Mammary epithelial cell (primary cell): Measurements from ENCODE around the gene TMA7B.

Experiments used
- CTCF ChIP-seq, 2 donors: IDR thresholded peaks in 1 of 2; conservative IDR thresholded peaks in 1 of 2; 2 replicates each; pipeline ENCODE4 v1.5.1; 2011 to 2012; ENCODE audit warnings: inconsistent platforms in 2 of 2, low read length in 2 of 2, mild to moderate bottlenecking in 2 of 2, control low read depth in 1 of 2, low read depth in 1 of 2; ENCODE audit not compliant: insufficient read depth in 1 of 2; ENCODE audit errors: extremely low read depth in 1 of 2
- EZH2 ChIP-seq: IDR thresholded peaks from 2 replicates; pipeline ENCODE4 v1.6.1; 2012; ENCODE audit warnings: low read length, inconsistent platforms, borderline replicate concordance

- TF ChIP-seq CTCF (conservative IDR thresholded peaks at IDR 0.05 in 1 of 2, IDR thresholded peaks at IDR 0.05 in 1 of 2; ENCODE audit: extremely low read depth in 1 of 2, insufficient read depth in 1 of 2, low read depth in 1 of 2, low read length in 2 of 2) (no peak), EZH2 (no peak)
These were observed 37.9 kb downstream of the TMA7B start for GRCh38 chr22:39997939-39998726.
